GM12874 (cell line): ENCODE data around the gene FAM83C.

Experiments
- CTCF ChIP-seq: IDR thresholded peaks from 2 replicates; pipeline ENCODE4 v1.5.1; 2011; ENCODE audit warnings: low read depth, mild to moderate bottlenecking, control low read depth, low read length, moderate library complexity; ENCODE audit not compliant: insufficient read depth

The FAM83C gene

GRCh38 chr20:35295058-35295457 is 2.8 kb upstream of the FAM83C start:
- TF ChIP-seq CTCF = no peak

- no peak for TF ChIP-seq CTCF
These were observed 2.1 kb upstream of the FAM83C start for GRCh38 chr20:35294293-35294685.

- no peak for TF ChIP-seq CTCF
These were observed 1.4 kb upstream of the FAM83C start for GRCh38 chr20:35293303-35294292.

DNA sequence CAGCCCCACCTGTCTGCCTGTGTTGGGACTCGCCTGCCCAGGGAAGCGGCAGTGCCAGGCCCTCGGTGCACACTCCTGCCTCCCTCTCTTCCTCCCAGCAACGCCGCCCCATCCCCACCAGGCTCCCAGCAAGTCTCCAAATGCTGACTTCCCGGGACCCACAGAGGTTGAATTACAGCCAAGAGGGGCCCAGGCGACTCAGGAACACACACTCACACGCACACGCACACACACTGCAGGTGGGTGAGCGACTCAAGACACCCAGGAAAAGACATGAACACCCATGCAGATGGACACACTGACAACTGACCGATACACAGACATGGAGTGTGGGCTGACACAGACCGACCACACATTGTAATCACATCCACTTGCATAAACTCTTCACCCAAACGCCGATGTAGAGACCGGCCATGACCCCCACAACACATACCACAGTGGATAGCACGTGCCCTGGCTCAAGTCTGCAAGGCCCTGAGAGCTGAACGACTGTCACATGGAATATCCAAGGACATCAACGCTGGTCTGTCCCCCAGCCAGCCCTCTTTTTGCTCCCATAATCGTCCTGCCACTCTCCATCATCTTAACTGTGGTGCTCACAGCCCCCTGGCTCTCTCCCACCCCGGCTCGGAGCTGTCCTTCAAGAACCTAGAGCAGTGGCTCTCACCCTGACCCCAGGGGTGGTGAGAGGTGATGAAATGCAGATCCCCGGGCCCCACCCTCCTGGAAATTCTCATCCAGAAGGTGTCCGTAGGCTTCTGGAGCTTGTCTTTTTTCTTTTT is 470 bp upstream of the FAM83C start:
- no peak for TF ChIP-seq CTCF

DNA sequence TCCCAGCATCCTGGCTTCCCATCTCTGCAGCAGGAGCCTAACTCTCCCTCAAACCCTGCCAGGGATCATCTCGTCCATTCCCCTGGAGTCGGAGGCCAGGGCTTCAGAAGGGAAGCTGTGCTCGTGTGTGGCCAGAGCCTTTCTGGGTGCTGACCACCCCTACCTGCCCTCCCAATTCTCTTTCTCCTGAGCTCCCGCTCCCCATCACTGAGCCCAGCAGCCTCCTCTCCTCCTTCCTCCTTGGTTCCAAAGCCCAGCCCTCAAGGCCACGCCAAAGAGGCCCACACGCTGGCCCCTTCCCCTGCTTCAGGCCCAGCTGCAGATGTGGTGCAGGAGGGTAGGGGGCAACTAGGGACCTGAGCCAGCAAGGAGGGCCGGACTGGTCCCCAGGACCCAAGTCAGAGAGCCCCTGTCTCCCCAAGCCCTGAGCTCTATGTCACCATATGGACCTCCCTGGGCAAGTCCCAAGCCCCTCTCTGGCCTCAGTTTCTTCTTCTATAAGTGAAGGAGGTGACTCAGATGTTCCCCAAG is 1.3 kb downstream of the FAM83C start:
- no peak for TF ChIP-seq CTCF

GRCh38 chr20:35290186-35290886 is 1.9 kb downstream of the FAM83C start:
- no peak for TF ChIP-seq CTCF
